ENCODE results near the gene MRPS9. TPM values are rescaled to one million over a fixed set of nuclear protein-coding genes. Genes with fewer than 3 reads are reported as not detected.
A peak's percentile ranks its signal among the peaks of the same experiment; 100 is the strongest.

MRPS9 gene
- total RNA-seq, 1 donor from 2014 or later: 26.5 TPM

GRCh38 chr2:105140240-105140568 lies 102.3 kb downstream of the MRPS9 start:
- ChIA-PET POLR2A (no interaction called here), CTCF (no interaction called here)
- Mint-ChIP-seq H3K27ac (no peak overlapping the region), H3K27me3 (no peaks in the 10 kb centered on the region), H3K36me3 (ENCODE audit: low read depth) (peaks cover 2% of the 10 kb centered on the region), H3K4me1 (peaks cover 25% of the 10 kb centered on the region), H3K4me3 (no peak overlapping the region), H3K9me3 (no peaks in the 10 kb centered on the region)
- ATAC-seq (ENCODE audit: low read depth) (no peak), DNase-seq (no peak)
- intact Hi-C loops (cut with micrococcal nuclease): loop anchor here (5.0 kb wide), 1 partner anchor 37 kb away; no protein-coding TSS in a partner anchor
- TF ChIP-seq CTCF (IDR thresholded peaks at IDR 0.05): no peak

GRCh38 chr2:105141099-105141614 lies 103.3 kb downstream of the MRPS9 start:
- Mint-ChIP-seq H3K9me3 (no peaks in the 10 kb centered on the region), H3K4me1 (peaks cover 26% of the 10 kb centered on the region), H3K27me3 (no peaks in the 10 kb centered on the region), H3K27ac (no peak overlapping the region), H3K4me3 (peak overlapping the region; percentile 21), H3K36me3 (ENCODE audit: low read depth) (peaks cover 2% of the 10 kb centered on the region)
- ChIA-PET POLR2A (no interaction called here), CTCF (no interaction called here)
- no peak for ATAC-seq (ENCODE audit: low read depth)
- no peak for TF ChIP-seq CTCF (IDR thresholded peaks at IDR 0.05)
- intact Hi-C loops (cut with micrococcal nuclease): loop anchor here (5.0 kb wide), 1 partner anchor 36 kb away; no protein-coding TSS in a partner anchor
- DNase-seq: no peak

- H3K36me3 Mint-ChIP-seq (ENCODE audit: low read depth): peaks cover 2% of the 10 kb centered on the region
- peaks cover 26% of the 10 kb centered on the region for H3K4me1 Mint-ChIP-seq
- no peak for DNase-seq
- TF ChIP-seq CTCF (IDR thresholded peaks at IDR 0.05): no peak
- H3K4me3 Mint-ChIP-seq: no peak overlapping the region
- ATAC-seq (ENCODE audit: low read depth): no peak
- H3K9me3 Mint-ChIP-seq: no peaks in the 10 kb centered on the region
- intact Hi-C loops (cut with micrococcal nuclease): loop anchor here (5.0 kb wide), 1 partner anchor 35 kb away; no protein-coding TSS in a partner anchor
- no peak overlapping the region for H3K27ac Mint-ChIP-seq
- no peaks in the 10 kb centered on the region for H3K27me3 Mint-ChIP-seq
- ChIA-PET POLR2A (no interaction called here), CTCF (no interaction called here)
Observed at GRCh38 chr2:105142239-105142638, 104.4 kb downstream of the MRPS9 start.

- POLR2A ChIA-PET: no interaction called here
- TF ChIP-seq CTCF (IDR thresholded peaks at IDR 0.05): no peak
- H3K27ac Mint-ChIP-seq: peak overlapping the region; percentile 71
Observed at GRCh38 chr2:105143094-105143466, 105.2 kb downstream of the MRPS9 start.

DNA sequence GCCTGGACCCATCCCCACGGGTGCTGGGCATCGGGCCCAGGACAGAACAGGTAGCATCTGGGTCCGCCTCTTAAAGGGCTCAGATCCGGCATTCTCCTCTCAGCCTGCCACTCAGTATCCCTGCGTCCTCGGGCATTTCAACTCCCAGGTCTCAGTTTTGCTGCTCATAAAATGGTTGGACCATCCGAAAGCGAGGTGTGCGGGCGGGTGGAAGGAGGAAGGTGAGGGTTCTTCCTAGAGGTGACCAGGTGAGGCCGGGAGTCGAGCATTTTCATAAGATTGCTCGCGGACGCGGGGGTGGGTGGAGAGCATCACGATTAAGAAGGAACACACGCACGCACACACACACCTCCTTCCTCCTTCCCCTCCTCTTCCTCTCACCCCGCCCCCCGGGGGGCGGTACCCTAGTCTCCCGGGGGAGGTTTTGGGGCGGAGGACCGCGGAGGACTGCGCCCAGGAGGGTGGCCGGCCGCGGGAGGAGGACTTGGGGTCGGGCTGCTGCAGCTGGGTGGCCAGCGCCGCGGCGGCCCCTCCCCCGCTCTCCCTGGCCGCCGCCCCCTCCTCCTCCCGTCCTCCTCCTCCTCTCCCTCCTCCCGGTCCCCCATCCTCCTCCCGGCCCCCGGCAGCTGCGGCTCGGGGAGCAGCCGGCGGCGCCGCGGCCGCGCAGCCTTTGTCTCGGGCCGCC lies 105.7 kb downstream of the MRPS9 start:
- Mint-ChIP-seq H3K27ac (peak overlapping the region; percentile 71), H3K4me1 (peaks cover 26% of the 10 kb centered on the region), H3K36me3 (ENCODE audit: low read depth) (peaks cover 3% of the 10 kb centered on the region), H3K9me3 (no peaks in the 10 kb centered on the region), H3K4me3 (peak overlapping the region; percentile 88), H3K27me3 (no peaks in the 10 kb centered on the region)
- no peak for TF ChIP-seq CTCF (IDR thresholded peaks at IDR 0.05)
- ChIA-PET CTCF (interaction anchor here (3.0 kb wide), 1 partner anchor 30 kb away, joined by 12 read pairs; no protein-coding TSS in a partner anchor), POLR2A (no interaction called here)
- intact Hi-C loops (cut with micrococcal nuclease): loop anchor here (1.0 to 5.0 kb wide), 2 partner anchors 13 to 34 kb away; no protein-coding TSS in a partner anchor
- peak; percentile 88 for ATAC-seq (ENCODE audit: low read depth)
- DNase-seq: peak; percentile 55

More at GRCh38 chr2:105143094-105143466, 105.2 kb downstream of the MRPS9 start:
- DNase-seq: no peak
- Mint-ChIP-seq H3K9me3 (no peaks in the 10 kb centered on the region), H3K4me3 (peak overlapping the region; percentile 88), H3K27me3 (no peaks in the 10 kb centered on the region), H3K36me3 (ENCODE audit: low read depth) (peaks cover 2% of the 10 kb centered on the region), H3K4me1 (peaks cover 26% of the 10 kb centered on the region)
- CTCF ChIA-PET: interaction anchor here (3.0 kb wide), 1 partner anchor 29 kb away, joined by 12 read pairs; no protein-coding TSS in a partner anchor
- intact Hi-C loops (cut with micrococcal nuclease): loop anchor here (1.0 to 5.0 kb wide), 2 partner anchors 13 to 34 kb away; no protein-coding TSS in a partner anchor
- no peak for ATAC-seq (ENCODE audit: low read depth)
